A673 (cell line): ENCODE measurements around the gene TES. TPM values are rescaled to one million over a fixed set of nuclear protein-coding genes. Genes with fewer than 3 reads are reported as not detected.

Source experiments
- BruUV-seq: library from RNA; stranded (reverse); fragments of 400-500 nt; replicated peaks from 2 replicates; lab custom pipeline; 2021; lab: Mats Ljungman, UMichigan
- CTCF ChIA-PET: fragments of 300-600 bp; sonication (Branson Sonifier 250); formaldehyde crosslinking; loops from one replicate; lab custom pipeline; 2022; ENCODE audit warnings: antibody characterized with exemption; lab: Charles Lee
- POLR2A ChIA-PET: fragments of 300-600 bp; sonication (Branson Sonifier 250); formaldehyde crosslinking; loops from one replicate; lab custom pipeline; 2022; ENCODE audit warnings: antibody characterized with exemption; ENCODE audit not compliant: low non-redundant PET; lab: Charles Lee
- DNase-seq: peaks from one replicate; pipeline ENCODE4 v3.0.0-alpha.2; 2015; ENCODE audit warnings: low spot score
- H3K27ac ChIP-seq: fragments of 200-600 bp; sonication (generic); 2 replicates; pipeline ENCODE4 v1.5.1; 2016; ENCODE audit warnings: mixed run types, low read depth, mild to moderate bottlenecking, mixed read lengths, antibody characterized with exemption, low read length; ENCODE audit not compliant: poor library complexity, severe bottlenecking
- H3K27me3 ChIP-seq: fragments of 200-600 bp; sonication (generic); replicated peaks from 2 replicates; pipeline ENCODE4 v1.6.1; 2017; ENCODE audit warnings: mixed run types, low read depth, mild to moderate bottlenecking, mixed read lengths, antibody characterized with exemption, low read length; ENCODE audit not compliant: insufficient read depth, poor library complexity
- H3K36me3 ChIP-seq: fragments of 200-600 bp; sonication (generic); 2 replicates; pipeline ENCODE4 v1.6.1; 2016; ENCODE audit warnings: mixed run types, mild to moderate bottlenecking, mixed read lengths, antibody characterized with exemption, low read length; ENCODE audit not compliant: insufficient read depth, poor library complexity, severe bottlenecking
- H3K4me1 ChIP-seq: fragments of 200-600 bp; sonication (generic); 2 replicates; pipeline ENCODE4 v1.6.1; 2017; ENCODE audit warnings: mixed run types, mild to moderate bottlenecking, mixed read lengths, antibody characterized with exemption, low read length; ENCODE audit not compliant: insufficient read depth, poor library complexity, severe bottlenecking
- H3K4me3 ChIP-seq: fragments of 200-600 bp; sonication (generic); 2 replicates; pipeline ENCODE4 v1.5.1; 2016; ENCODE audit warnings: low read depth, mixed run types, mild to moderate bottlenecking, mixed read lengths, low read length; ENCODE audit not compliant: poor library complexity, severe bottlenecking
- H3K9me3 ChIP-seq: fragments of 200-600 bp; sonication (generic); 2 replicates; pipeline ENCODE4 v1.6.1; 2016; ENCODE audit warnings: mixed run types, low read depth, mild to moderate bottlenecking, mixed read lengths, antibody characterized with exemption, low read length; ENCODE audit not compliant: poor library complexity, severe bottlenecking
- CTCF ChIP-seq: fragments of 300-800, 200-600 bp; sonication (generic); conservative IDR thresholded peaks from 2 replicates; pipeline ENCODE4 v1.5.1; 2017; ENCODE audit warnings: low read depth, mild to moderate bottlenecking, antibody characterized with exemption, low read length, moderate library complexity, mixed read lengths
- EZH2 ChIP-seq: fragments of 200-600 bp; sonication (generic); IDR thresholded peaks from 2 replicates; pipeline ENCODE4 v1.6.1; 2017; ENCODE audit warnings: borderline replicate concordance, low read depth, mild to moderate bottlenecking, mixed read lengths, antibody characterized with exemption, low read length; ENCODE audit not compliant: poor library complexity, severe bottlenecking
- intact Hi-C: fragments of 100-400 bp; cut with micrococcal nuclease; formaldehyde crosslinking; loops from one replicate; pipeline ENCODE4 v1.10.0; 2022; ENCODE audit not compliant: unreplicated experiment
- total RNA-seq: library from RNA; stranded (reverse); gene quantifications from 2 replicates; pipeline ENCODE4 v1.2.3, GENCODE V29; 2021

Gene TES
- total RNA-seq, 1 experiment from 2014 or later: 121 TPM

GRCh38 chr7:116223588-116223987, 13.2 kb downstream of the TES start:
- Histone ChIP-seq H3K27me3 (no peaks in the 10 kb centered on the region), H3K9me3 (no peaks in the 10 kb centered on the region), H3K4me3 (peak overlapping the region; percentile 33), H3K4me1 (peaks cover 97% of the 10 kb centered on the region), H3K36me3 (no peaks in the 10 kb centered on the region), H3K27ac (peak overlapping the region; percentile 72)
- TF ChIP-seq CTCF (no peak), EZH2 (no peak)
- intact Hi-C loops: no loop called here
- TSS peak; percentile 8 for BruUV-seq
- CTCF ChIA-PET: no interaction called here
- POLR2A ChIA-PET: no interaction called here
- DNase-seq: no peak

- Histone ChIP-seq H3K9me3 (no peaks in the 10 kb centered on the region), H3K27me3 (no peaks in the 10 kb centered on the region), H3K4me3 (peak overlapping the region; percentile 12), H3K36me3 (no peaks in the 10 kb centered on the region), H3K4me1 (peaks cover 96% of the 10 kb centered on the region), H3K27ac (peak overlapping the region; percentile 72)
- TF ChIP-seq CTCF: no peak
- TF ChIP-seq EZH2: no peak
- POLR2A ChIA-PET: interaction anchor here (0.7 kb wide), 1 partner anchor 358 kb away, joined by 5 read pairs; no protein-coding TSS in a partner anchor
- CTCF ChIA-PET: interaction anchor here (0.7 kb wide), 1 partner anchor 91 kb away, joined by 3 read pairs; no protein-coding TSS in a partner anchor
- no TSS peak for BruUV-seq
- intact Hi-C loops: no loop called here
- DNase-seq: no peak
Observed at GRCh38 chr7:116224492-116225098, 14.3 kb downstream of the TES start.

- TF ChIP-seq EZH2 (no peak), CTCF (no peak)
Observed at GRCh38 chr7:116225860-116226259, 15.5 kb downstream of the TES start.

More at GRCh38 chr7:116225860-116226259, 15.5 kb downstream of the TES start:
- Histone ChIP-seq H3K27ac (peak overlapping the region; percentile 47), H3K4me1 (peaks cover 95% of the 10 kb centered on the region), H3K36me3 (no peaks in the 10 kb centered on the region), H3K9me3 (no peaks in the 10 kb centered on the region), H3K4me3 (no peak overlapping the region), H3K27me3 (no peaks in the 10 kb centered on the region)
- no TSS peak for BruUV-seq
- no peak for DNase-seq
- intact Hi-C loops: no loop called here
- CTCF ChIA-PET: no interaction called here
- POLR2A ChIA-PET: interaction anchor here (1.0 kb wide), 1 partner anchor 15 kb away, joined by 3 read pairs; the partner anchor contains the start of gene TES
